DOHH2 (cell line): ENCODE results near the gene SNX11.

Experiments used
- H3F3A ChIP-seq: fragments of 200-600 bp; sonication (generic), shearing (Covaris generic); 2 replicates; pipeline ENCODE4 v1.6.0; 2016; ENCODE audit warnings: antibody characterized with exemption, mild to moderate bottlenecking; ENCODE audit not compliant: control insufficient read depth, insufficient read depth
- H3K27ac ChIP-seq: fragments of 200-600 bp; sonication (generic); 2 replicates; pipeline ENCODE4 v1.5.1; 2014; ENCODE audit warnings: low read depth, mild to moderate bottlenecking, low read length, moderate library complexity
- H3K27me3 ChIP-seq: fragments of 200-600 bp; sonication (generic); 2 replicates; pipeline ENCODE4 v1.6.1; 2014; ENCODE audit warnings: mild to moderate bottlenecking, low read length, mixed read lengths; ENCODE audit not compliant: control insufficient read depth
- H3K36me3 ChIP-seq: fragments of 200-600 bp; sonication (generic); 2 replicates; pipeline ENCODE4 v1.6.1; 2014; ENCODE audit warnings: mild to moderate bottlenecking, low read length, moderate library complexity, mixed read lengths; ENCODE audit not compliant: control insufficient read depth
- H3K4me1 ChIP-seq: fragments of 200-600 bp; sonication (generic); 2 replicates; pipeline ENCODE4 v1.6.1; 2014; ENCODE audit warnings: mild to moderate bottlenecking, low read length, mixed read lengths; ENCODE audit not compliant: control insufficient read depth
- H3K4me2 ChIP-seq: fragments of 200-600 bp; sonication (generic); 2 replicates; pipeline ENCODE4 v1.6.0; 2014; ENCODE audit warnings: mild to moderate bottlenecking, low read length, moderate library complexity
- H3K4me3 ChIP-seq: fragments of 200-600 bp; sonication (generic); 2 replicates; pipeline ENCODE4 v1.5.1; 2014; ENCODE audit warnings: mild to moderate bottlenecking, low read length, mixed read lengths
- H3K79me2 ChIP-seq: fragments of 200-600 bp; sonication (generic); 2 replicates; pipeline ENCODE4 v1.6.1; 2014; ENCODE audit warnings: mild to moderate bottlenecking, low read length, mixed read lengths; ENCODE audit not compliant: control insufficient read depth
- H3K9me2 ChIP-seq: fragments of 200-600 bp; sonication (generic); replicated peaks from 2 replicates; pipeline ENCODE4 v1.6.1; 2014; ENCODE audit warnings: mild to moderate bottlenecking, low read length, mixed read lengths; ENCODE audit not compliant: control insufficient read depth
- H3K9me3 ChIP-seq: fragments of 200-600 bp; sonication (generic); 2 replicates; pipeline ENCODE4 v1.6.1; 2014; ENCODE audit warnings: antibody characterized with exemption, low read length, mixed read lengths; ENCODE audit not compliant: control insufficient read depth, insufficient read depth
- H4K20me1 ChIP-seq: fragments of 200-600 bp; sonication (generic); 2 replicates; pipeline ENCODE4 v1.6.0; 2014; ENCODE audit warnings: low read depth, mild to moderate bottlenecking, antibody characterized with exemption, low read length, moderate library complexity; ENCODE audit not compliant: control insufficient read depth, insufficient read depth
- EZH2phosphoT487 ChIP-seq: fragments of 200-600 bp; sonication (generic); IDR thresholded peaks from 2 replicates; pipeline ENCODE4 v1.6.1; 2017; ENCODE audit warnings: borderline replicate concordance, mild to moderate bottlenecking, antibody characterized with exemption, low read length, moderate library complexity, mixed read lengths
- TF ChIP-seq, protein P1 (sequence below): fragments of 200-600 bp; sonication (generic); IDR thresholded peaks from one replicate; pipeline ENCODE4 v1.5.1; 2014; ENCODE audit warnings: antibody characterized with exemption, mild to moderate bottlenecking, low read depth, low read length; ENCODE audit not compliant: poor library complexity, severe bottlenecking

SNX11 gene

GRCh38 chr17:48110761-48111160 is 3.2 kb downstream of the SNX11 start:
- H3K79me2 ChIP-seq = peaks cover 43% of the 10 kb centered on the region
- H3K9me2 ChIP-seq = no peaks in the 10 kb centered on the region
- H3K36me3 ChIP-seq = peaks cover 5% of the 10 kb centered on the region; the same call in 1 of the 2 replicates
- no peak overlapping the region for H3K27ac ChIP-seq
- no peaks in the 10 kb centered on the region for H3K27me3 ChIP-seq
- H3K4me2 ChIP-seq = peak overlapping the region; percentile 1; the same call in 1 of the 2 replicates
- peaks cover 35% of the 10 kb centered on the region for H3K4me1 ChIP-seq
- no peak for TF ChIP-seq EZH2phosphoT487
- TF ChIP-seq, protein P1, sequence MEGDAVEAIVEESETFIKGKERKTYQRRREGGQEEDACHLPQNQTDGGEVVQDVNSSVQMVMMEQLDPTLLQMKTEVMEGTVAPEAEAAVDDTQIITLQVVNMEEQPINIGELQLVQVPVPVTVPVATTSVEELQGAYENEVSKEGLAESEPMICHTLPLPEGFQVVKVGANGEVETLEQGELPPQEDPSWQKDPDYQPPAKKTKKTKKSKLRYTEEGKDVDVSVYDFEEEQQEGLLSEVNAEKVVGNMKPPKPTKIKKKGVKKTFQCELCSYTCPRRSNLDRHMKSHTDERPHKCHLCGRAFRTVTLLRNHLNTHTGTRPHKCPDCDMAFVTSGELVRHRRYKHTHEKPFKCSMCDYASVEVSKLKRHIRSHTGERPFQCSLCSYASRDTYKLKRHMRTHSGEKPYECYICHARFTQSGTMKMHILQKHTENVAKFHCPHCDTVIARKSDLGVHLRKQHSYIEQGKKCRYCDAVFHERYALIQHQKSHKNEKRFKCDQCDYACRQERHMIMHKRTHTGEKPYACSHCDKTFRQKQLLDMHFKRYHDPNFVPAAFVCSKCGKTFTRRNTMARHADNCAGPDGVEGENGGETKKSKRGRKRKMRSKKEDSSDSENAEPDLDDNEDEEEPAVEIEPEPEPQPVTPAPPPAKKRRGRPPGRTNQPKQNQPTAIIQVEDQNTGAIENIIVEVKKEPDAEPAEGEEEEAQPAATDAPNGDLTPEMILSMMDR = no peak
- no peaks in the 10 kb centered on the region for H3K9me3 ChIP-seq
- peaks cover 3% of the 10 kb centered on the region for H3F3A ChIP-seq
- no peaks in the 10 kb centered on the region for H4K20me1 ChIP-seq
- no peak overlapping the region for H3K4me3 ChIP-seq

GRCh38 chr17:48111937-48112241 is 4.3 kb downstream of the SNX11 start:
- no peaks in the 10 kb centered on the region for H4K20me1 ChIP-seq
- H3K79me2 ChIP-seq = peaks cover 43% of the 10 kb centered on the region
- H3K27me3 ChIP-seq = no peaks in the 10 kb centered on the region
- no peaks in the 10 kb centered on the region; the same call in 1 of the 2 replicates for H3F3A ChIP-seq
- H3K4me3 ChIP-seq = no peak overlapping the region
- no peak overlapping the region for H3K27ac ChIP-seq
- H3K9me3 ChIP-seq = no peaks in the 10 kb centered on the region
- H3K4me2 ChIP-seq = no peak overlapping the region
- TF ChIP-seq, protein P1 = no peak
- TF ChIP-seq EZH2phosphoT487 = no peak
- H3K9me2 ChIP-seq = no peaks in the 10 kb centered on the region
- peaks cover 27% of the 10 kb centered on the region for H3K4me1 ChIP-seq
- peaks cover 5% of the 10 kb centered on the region; the same call in 1 of the 2 replicates for H3K36me3 ChIP-seq

DNA sequence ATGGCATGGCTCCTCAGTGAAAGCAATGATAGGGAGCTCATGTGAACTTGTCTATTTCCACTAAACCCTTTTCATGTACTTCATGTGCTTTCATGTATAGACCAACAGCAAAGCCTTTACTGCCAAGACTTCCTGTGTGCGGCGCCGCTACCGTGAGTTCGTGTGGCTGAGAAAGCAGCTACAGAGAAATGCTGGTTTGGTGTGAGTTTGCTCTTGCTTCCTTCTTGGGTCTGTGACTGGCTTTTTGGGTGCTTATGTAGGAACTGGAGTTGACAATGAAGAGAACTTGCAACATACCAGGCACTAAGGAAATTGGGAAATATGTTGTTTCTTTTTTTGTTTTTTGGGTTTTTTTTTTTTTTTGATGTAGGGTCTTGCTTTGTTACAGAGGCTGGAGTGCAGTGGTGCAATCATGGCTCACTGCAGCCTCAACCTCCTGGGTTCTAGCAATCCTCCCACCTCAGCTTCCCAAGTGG is 5.7 kb downstream of the SNX11 start:
- Histone ChIP-seq H3K4me1 (peaks cover 24% of the 10 kb centered on the region), H3K36me3 (peaks cover 10% of the 10 kb centered on the region), H3K4me2 (no peak overlapping the region), H3F3A (no peaks in the 10 kb centered on the region), H3K9me2 (no peaks in the 10 kb centered on the region), H4K20me1 (no peaks in the 10 kb centered on the region), H3K9me3 (no peaks in the 10 kb centered on the region), H3K27me3 (no peaks in the 10 kb centered on the region), H3K4me3 (no peak overlapping the region), H3K27ac (no peak overlapping the region), H3K79me2 (peaks cover 38% of the 10 kb centered on the region)
- TF ChIP-seq, protein P1 = no peak
- TF ChIP-seq EZH2phosphoT487 = no peak
